A549 treated with ZK216348 at 1 μM for 4 hours (cell line): ENCODE measurements around the gene NKX2-3. TPM values are rescaled to one million over a fixed set of nuclear protein-coding genes. Genes with fewer than 3 reads are reported as not detected.

Experiments
- total RNA-seq: library from RNA; stranded (reverse); fragments of 200-300 nt; extraction: Qiagen RNA extraction; gene quantifications from 5 replicates; pipeline ENCODE4 v1.2.3, GENCODE V29; 2022; ENCODE audit warnings: low read depth

NKX2-3 gene
- not detected in 5 replicates for total RNA-seq

DNA sequence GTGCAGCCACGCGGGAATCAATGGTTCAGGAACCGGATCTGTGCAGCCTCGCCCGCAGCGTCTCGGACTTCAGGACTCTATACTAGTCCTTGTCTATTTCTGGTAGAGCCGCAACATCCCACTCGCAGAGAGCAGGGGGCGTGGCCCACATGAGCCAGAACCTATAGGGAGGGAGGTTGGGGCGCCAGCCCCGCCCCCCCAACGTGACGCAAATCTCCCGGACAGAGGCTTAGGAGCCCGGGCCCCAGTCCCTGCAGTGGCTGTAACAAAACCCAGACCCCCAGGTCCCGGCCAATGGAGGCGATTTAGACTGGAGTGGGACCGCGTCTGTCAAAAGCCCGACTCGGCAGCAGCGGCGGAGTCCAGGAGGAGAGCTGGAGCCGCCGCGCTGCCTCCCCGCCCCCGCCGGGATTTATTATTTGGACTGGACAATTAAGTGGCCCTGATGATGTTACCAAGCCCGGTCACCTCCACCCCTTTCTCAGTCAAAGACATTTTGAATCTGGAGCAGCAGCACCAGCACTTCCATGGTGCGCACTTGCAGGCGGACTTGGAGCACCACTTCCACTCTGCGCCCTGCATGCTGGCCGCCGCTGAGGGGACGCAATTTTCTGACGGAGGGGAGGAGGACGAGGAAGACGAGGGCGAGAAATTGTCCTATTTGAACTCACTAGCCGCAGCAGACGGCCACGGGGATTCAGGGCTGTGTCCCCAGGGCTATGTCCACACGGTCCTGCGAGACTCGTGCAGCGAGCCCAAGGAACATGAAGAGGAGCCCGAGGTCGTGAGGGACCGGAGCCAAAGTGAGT lies at the start of gene NKX2-3:
TSS of gene NKX2-3 (plus strand) at position 256 of the 809 bp plus-strand sequence. CDS start at position 446, 190 bp downstream.

Other genes starting within 250 kb of the NKX2-3 start
- 18.8 to 27.2 TPM (median 21.9 TPM) in 5 replicates for gene CNNM1, start 203.6 kb upstream of the NKX2-3 start, total RNA-seq
- 30.4 to 39.2 TPM (median 37.8 TPM) in 5 replicates for gene GOT1, start 102.3 kb upstream of the NKX2-3 start, total RNA-seq
- 21.7 to 30.5 TPM (median 26.0 TPM) in 5 replicates for gene SLC25A28, start 87.5 kb downstream of the NKX2-3 start, total RNA-seq
- 8.5 to 13.5 TPM (median 12.7 TPM) in 5 replicates for gene ENTPD7, start 126.6 kb downstream of the NKX2-3 start, total RNA-seq
- gene COX15, start 199.2 kb downstream of the NKX2-3 start, total RNA-seq: 29.2 to 32.9 TPM (median 30.2 TPM) in 5 replicates
- 32.6 to 38.9 TPM (median 37.0 TPM) in 5 replicates for gene CUTC, start 199.3 kb downstream of the NKX2-3 start, total RNA-seq
- gene ABCC2, start 249.7 kb downstream of the NKX2-3 start, total RNA-seq: 144 to 173 TPM (median 148 TPM) in 5 replicates